CD4-positive, alpha-beta T cell treated with Interleukin-17A for 1 hour (primary cell): Measurements from ENCODE around the gene CTAGE9.
"Not testable (repeated sequence)": the region's sequence is repeated elsewhere in the genome, so short reads cannot be mapped to it uniquely, and the experiment has no call there.

Source experiments
- DNase-seq: peaks from one replicate; pipeline ENCODE4 v3.0.0-alpha.2; 2020

The CTAGE9 gene

GRCh38 chr6:131710917-131711316, at the start of gene CTAGE9:
Gene CTAGE9 (minus strand): TSS chr6:131711017. CDS start chr6:131711017, 0 bp downstream.
- DNase-seq = not testable (repeated sequence)

- no peak for DNase-seq
Measured at GRCh38 chr6:131758920-131759319, 48.1 kb upstream of the CTAGE9 start.

- DNase-seq = no peak
Measured at GRCh38 chr6:131756039-131756438, 45.2 kb upstream of the CTAGE9 start.

- no peak for DNase-seq
Measured at GRCh38 chr6:131755597-131755996, 44.8 kb upstream of the CTAGE9 start.

GRCh38 chr6:131754715-131755567, 44.1 kb upstream of the CTAGE9 start:
- DNase-seq = no peak

GRCh38 chr6:131754088-131754487, 43.3 kb upstream of the CTAGE9 start:
- no peak for DNase-seq

GRCh38 chr6:131751012-131751715, 40.3 kb upstream of the CTAGE9 start:
- DNase-seq = not testable (repeated sequence)

- no peak for DNase-seq
Measured at GRCh38 chr6:131749023-131749422, 38.2 kb upstream of the CTAGE9 start.

- no peak for DNase-seq
Measured at GRCh38 chr6:131747821-131748353, 37.1 kb upstream of the CTAGE9 start.

GRCh38 chr6:131745476-131745875, 34.7 kb upstream of the CTAGE9 start:
- DNase-seq = no peak

- no peak for DNase-seq
Measured at GRCh38 chr6:131744432-131745287, 33.8 kb upstream of the CTAGE9 start.

- no peak for DNase-seq
Measured at GRCh38 chr6:131741688-131742393, 31.0 kb upstream of the CTAGE9 start.

GRCh38 chr6:131740161-131740560, 29.3 kb upstream of the CTAGE9 start:
- no peak for DNase-seq

- no peak for DNase-seq
Measured at GRCh38 chr6:131739136-131739535, 28.3 kb upstream of the CTAGE9 start.

GRCh38 chr6:131736811-131737210, 26.0 kb upstream of the CTAGE9 start:
- no peak for DNase-seq

GRCh38 chr6:131736003-131736596, 25.3 kb upstream of the CTAGE9 start:
- DNase-seq = no peak

GRCh38 chr6:131733376-131734016, 22.7 kb upstream of the CTAGE9 start:
- DNase-seq = no peak

- no peak for DNase-seq
Measured at GRCh38 chr6:131731224-131731623, 20.4 kb upstream of the CTAGE9 start.

- no peak for DNase-seq
Measured at GRCh38 chr6:131730264-131730663, 19.4 kb upstream of the CTAGE9 start.

GRCh38 chr6:131729550-131729949, 18.7 kb upstream of the CTAGE9 start:
- DNase-seq = no peak

- no peak for DNase-seq
Measured at GRCh38 chr6:131728296-131728939, 17.6 kb upstream of the CTAGE9 start.
